ENCODE data around the gene PNMA8C.

GRCh38 chr19:46454244-46454643 lies 25.5 kb upstream of the PNMA8C start:
- TF ChIP-seq CTCF (tag by site-specific recombination; IDR thresholded peaks at IDR 0.05) (no peak), ZNF221 (tag by site-specific recombination; IDR thresholded peaks at IDR 0.05; ENCODE audit: borderline replicate concordance) (no peak), ZNF335 (tag by site-specific recombination; conservative IDR thresholded peaks at IDR 0.05) (no peak), ELK4 (IDR thresholded peaks at IDR 0.05; ENCODE audit: borderline replicate concordance, low read depth, low read length) (no peak), ZNF416 (tag by site-specific recombination; IDR thresholded peaks at IDR 0.05) (no peak), ZNF660 (tag by site-specific recombination; IDR thresholded peaks at IDR 0.05) (no peak), ZNF140 (tag by site-specific recombination; IDR thresholded peaks at IDR 0.05) (no peak)

All from HEK293 (cell line).